ENCODE results near the gene ZFYVE9.

- TF ChIP-seq ZNF274 (IDR thresholded peaks at IDR 0.05; ENCODE audit: borderline replicate concordance, extremely low read depth, low read length) (no peak), EP300 (IDR thresholded peaks at IDR 0.05; ENCODE audit: borderline replicate concordance in 1 of 2, low read depth in 2 of 2, low read length in 2 of 2) (no peak), POLR2A (IDR thresholded peaks at IDR 0.05; ENCODE audit: control extremely low read depth in 1 of 2, low read depth in 2 of 2, low read length in 2 of 2) (no peak), POLR2AphosphoS5 (IDR thresholded peaks at IDR 0.05; ENCODE audit: low read depth, low read length) (no peak), TAF1 (IDR thresholded peaks at IDR 0.05; ENCODE audit: low read depth, low read length) (no peak), SIX5 (IDR thresholded peaks at IDR 0.05; ENCODE audit: low read depth, low read length) (no peak), MAFK (IDR thresholded peaks at IDR 0.05; ENCODE audit: low read depth, low read length) (no peak), SUZ12 (IDR thresholded peaks at IDR 0.05; ENCODE audit: low read length) (no peak), RXRA (IDR thresholded peaks at IDR 0.05; ENCODE audit: insufficient read depth, low read depth, low read length) (no peak), CHD2 (IDR thresholded peaks at IDR 0.05; ENCODE audit: low read length) (no peak)
- TF ChIP-seq, protein P1, sequence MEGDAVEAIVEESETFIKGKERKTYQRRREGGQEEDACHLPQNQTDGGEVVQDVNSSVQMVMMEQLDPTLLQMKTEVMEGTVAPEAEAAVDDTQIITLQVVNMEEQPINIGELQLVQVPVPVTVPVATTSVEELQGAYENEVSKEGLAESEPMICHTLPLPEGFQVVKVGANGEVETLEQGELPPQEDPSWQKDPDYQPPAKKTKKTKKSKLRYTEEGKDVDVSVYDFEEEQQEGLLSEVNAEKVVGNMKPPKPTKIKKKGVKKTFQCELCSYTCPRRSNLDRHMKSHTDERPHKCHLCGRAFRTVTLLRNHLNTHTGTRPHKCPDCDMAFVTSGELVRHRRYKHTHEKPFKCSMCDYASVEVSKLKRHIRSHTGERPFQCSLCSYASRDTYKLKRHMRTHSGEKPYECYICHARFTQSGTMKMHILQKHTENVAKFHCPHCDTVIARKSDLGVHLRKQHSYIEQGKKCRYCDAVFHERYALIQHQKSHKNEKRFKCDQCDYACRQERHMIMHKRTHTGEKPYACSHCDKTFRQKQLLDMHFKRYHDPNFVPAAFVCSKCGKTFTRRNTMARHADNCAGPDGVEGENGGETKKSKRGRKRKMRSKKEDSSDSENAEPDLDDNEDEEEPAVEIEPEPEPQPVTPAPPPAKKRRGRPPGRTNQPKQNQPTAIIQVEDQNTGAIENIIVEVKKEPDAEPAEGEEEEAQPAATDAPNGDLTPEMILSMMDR (IDR thresholded peaks at IDR 0.05; ENCODE audit: control extremely low read depth in 1 of 3, insufficient read depth in 1 of 3, low read depth in 1 of 3, low read length in 3 of 3) = no peak
Measured at GRCh38 chr1:52356818-52357355, 215.0 kb downstream of the ZFYVE9 start.

All from H1 (cell line).